Measurements from ENCODE around the gene ZC3H12A. TPM values are rescaled to one million over a fixed set of nuclear protein-coding genes. Genes with fewer than 3 reads are reported as not detected.
A peak's percentile ranks its signal among the peaks of the same experiment; 100 is the strongest.

Gene ZC3H12A
- polyA plus RNA-seq, 2 of the 4 experiments (the other 2 are of a cell fraction), result 16.3 to 23.1 TPM

DNA sequence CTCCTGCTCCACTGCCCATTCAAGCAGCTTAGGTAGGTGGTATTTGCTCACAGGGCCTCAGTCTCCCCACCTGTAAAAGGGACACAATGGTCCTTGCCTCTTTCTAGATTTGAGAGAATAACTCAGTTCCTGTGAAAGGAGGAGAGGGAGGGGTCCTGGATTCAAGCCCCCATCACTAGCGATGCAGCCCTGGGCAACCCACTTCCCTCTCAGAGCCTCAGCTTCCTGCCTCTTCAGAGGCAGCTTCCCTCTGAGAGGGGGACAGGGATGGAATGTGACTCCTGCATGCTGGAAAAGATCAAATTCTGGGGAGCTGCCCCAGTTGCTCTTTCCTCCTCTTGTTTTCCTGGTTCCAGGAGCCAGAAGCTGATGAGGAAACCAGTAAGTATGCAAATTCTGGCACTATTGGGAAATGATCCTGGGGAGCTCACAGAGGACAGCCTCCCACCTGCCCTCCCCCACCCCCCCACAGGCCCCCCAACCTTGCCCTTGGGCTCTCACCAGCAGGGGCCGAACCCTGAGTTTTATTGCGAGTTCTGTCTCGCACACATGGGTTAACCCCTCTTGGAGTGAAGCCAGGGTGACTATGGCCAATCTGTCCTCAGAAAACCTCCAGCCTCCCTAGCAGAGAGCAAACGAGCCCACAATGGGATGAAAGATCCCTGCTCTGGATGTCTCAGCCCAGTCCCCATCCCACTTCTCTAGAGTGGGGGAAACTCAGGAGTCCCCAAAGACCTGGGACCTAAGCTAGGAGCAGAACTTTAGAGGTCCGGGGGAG lies 11.7 kb downstream of the ZC3H12A start:
- CTCF ChIA-PET, result interaction anchor here (0.6 to 11.2 kb wide), 15 partner anchors 11 to 197 kb away, joined by 3 to 208 read pairs (median 11); partner anchors contain the start of genes MEAF6 and ZC3H12A
- Histone ChIP-seq H3K4me3 (no peak overlapping the region), H3K9me3 (no peaks in the 10 kb centered on the region), H3K4me2 (peak overlapping the region; percentile 49), H3K27ac (peak overlapping the region; percentile 90 to 100), H3K4me1 (peaks cover 66% of the 10 kb centered on the region)
- peak in 1 of 2 experiments; percentile 19 for DNase-seq (ENCODE audit: low read depth in 1 of 2, low spot score in 1 of 2)
- FAIRE-seq, result no peak
- POLR2A ChIA-PET, result interaction anchor here (0.8 to 2.7 kb wide), 4 partner anchors 9 to 31 kb away, joined by 3 to 20 read pairs (median 5); partner anchors contain the start of gene ZC3H12A
- TF ChIP-seq, protein P1, sequence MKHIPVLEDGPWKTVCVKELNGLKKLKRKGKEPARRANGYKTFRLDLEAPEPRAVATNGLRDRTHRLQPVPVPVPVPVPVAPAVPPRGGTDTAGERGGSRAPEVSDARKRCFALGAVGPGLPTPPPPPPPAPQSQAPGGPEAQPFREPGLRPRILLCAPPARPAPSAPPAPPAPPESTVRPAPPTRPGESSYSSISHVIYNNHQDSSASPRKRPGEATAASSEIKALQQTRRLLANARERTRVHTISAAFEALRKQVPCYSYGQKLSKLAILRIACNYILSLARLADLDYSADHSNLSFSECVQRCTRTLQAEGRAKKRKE (CRISPR knock-in tag; IDR thresholded peaks at IDR 0.05; ENCODE audit: low read depth), result no peak
- TF ChIP-seq KDM1A (IDR thresholded peaks at IDR 0.05; ENCODE audit: low read depth) (no peak), CHD4 (IDR thresholded peaks at IDR 0.05; ENCODE audit: borderline replicate concordance) (no peak), FOSB (CRISPR knock-in tag; IDR thresholded peaks at IDR 0.05) (no peak), CBX8 (IDR thresholded peaks at IDR 0.05) (no peak), ESRRA (IDR thresholded peaks at IDR 0.05; ENCODE audit: borderline replicate concordance, low read length) (no peak), RFX5 (IDR thresholded peaks at IDR 0.05) (no peak), HOXA7 (CRISPR knock-in tag; IDR thresholded peaks at IDR 0.05) (no peak), ZFP36 (IDR thresholded peaks at IDR 0.05; ENCODE audit: borderline replicate concordance, partially characterized antibody) (no peak), ZNF302 (CRISPR knock-in tag; IDR thresholded peaks at IDR 0.05) (no peak)
- TF ChIP-seq, protein P2, sequence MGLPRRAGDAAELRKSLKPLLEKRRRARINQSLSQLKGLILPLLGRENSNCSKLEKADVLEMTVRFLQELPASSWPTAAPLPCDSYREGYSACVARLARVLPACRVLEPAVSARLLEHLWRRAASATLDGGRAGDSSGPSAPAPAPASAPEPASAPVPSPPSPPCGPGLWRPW (IDR thresholded peaks at IDR 0.05), result no peak
- TF ChIP-seq, protein P3, sequence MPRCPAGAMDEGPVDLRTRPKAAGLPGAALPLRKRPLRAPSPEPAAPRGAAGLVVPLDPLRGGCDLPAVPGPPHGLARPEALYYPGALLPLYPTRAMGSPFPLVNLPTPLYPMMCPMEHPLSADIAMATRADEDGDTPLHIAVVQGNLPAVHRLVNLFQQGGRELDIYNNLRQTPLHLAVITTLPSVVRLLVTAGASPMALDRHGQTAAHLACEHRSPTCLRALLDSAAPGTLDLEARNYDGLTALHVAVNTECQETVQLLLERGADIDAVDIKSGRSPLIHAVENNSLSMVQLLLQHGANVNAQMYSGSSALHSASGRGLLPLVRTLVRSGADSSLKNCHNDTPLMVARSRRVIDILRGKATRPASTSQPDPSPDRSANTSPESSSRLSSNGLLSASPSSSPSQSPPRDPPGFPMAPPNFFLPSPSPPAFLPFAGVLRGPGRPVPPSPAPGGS (IDR thresholded peaks at IDR 0.05), result no peak
- 79% methylated on average over 4 of the region's 6 CpGs for WGBS (ENCODE audit: missing lambda C conversion rate)
- ATAC-seq, result peak; percentile 11 to 12; a peak in 5 of 6 replicates

DNA sequence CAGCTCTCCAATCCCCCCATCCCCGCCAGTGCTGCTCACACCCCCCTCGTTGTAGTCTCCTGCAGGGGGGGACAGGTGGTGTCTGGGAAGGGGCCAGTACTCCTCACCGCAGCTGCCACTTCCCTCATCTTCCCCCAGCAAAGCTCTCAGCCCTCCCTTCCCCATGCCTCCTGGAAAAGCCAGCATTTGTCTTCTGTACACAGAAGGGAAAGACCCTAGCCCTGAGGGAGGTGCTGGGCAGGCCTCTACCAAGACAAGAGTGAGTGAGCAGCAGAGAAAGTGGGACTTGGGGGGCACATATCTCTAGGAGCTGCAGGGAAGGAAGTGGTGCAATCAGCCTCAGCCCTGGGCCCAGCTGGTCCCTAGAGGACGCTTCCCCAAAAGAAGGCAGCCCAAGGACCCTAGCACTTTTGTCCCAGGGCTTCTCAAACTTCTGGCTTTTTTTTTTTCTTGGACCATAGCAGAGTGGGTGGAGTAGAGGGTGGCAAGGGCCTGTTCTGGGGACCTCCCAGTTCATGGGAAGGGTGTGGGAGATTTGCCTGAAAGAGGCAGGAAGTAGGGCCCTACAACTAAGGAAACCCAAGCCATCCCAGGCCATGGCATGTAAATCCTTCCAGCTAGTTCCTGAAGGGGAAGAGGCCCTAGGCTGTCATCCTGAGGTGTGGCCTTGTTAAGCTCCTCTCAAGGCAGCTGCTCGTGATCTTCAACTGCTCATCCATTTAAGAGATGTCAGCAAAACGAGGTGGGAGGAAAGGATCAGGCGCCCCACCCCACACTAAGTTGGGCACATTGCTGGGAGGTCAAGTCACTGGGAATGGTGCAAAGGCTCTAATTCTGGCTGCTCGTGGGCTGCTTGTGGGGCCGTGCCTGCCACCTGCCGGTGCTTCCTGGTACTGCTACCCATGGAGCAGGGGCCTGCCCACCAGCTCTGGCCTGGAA lies 12.6 kb downstream of the ZC3H12A start:
- peak overlapping the region; percentile 49 for H3K4me2 ChIP-seq
- DNase-seq (ENCODE audit: low read depth in 1 of 2, low spot score in 1 of 2), result peak; percentile 69 to 79
- ATAC-seq, result peak; percentile 44 to 67
- H3K4me1 ChIP-seq, result peaks cover 57% of the 10 kb centered on the region
- CTCF ChIA-PET, result interaction anchor here (0.5 to 11.2 kb wide), 25 partner anchors 12 to 214 kb away, joined by 3 to 208 read pairs (median 5); partner anchors contain the start of genes CDCA8, MEAF6 and ZC3H12A
- H3K4me3 ChIP-seq, result no peak overlapping the region
- H3K27ac ChIP-seq, result peak overlapping the region; percentile 90 to 100
- WGBS (ENCODE audit: missing lambda C conversion rate), result 8% methylated on average over 7 of the region's 10 CpGs
- POLR2A ChIA-PET, result interaction anchor here (0.9 to 2.7 kb wide), 7 partner anchors 8 to 32 kb away, joined by 3 to 20 read pairs (median 4); partner anchors contain the start of genes MEAF6 and ZC3H12A
- no peak for FAIRE-seq
- no peaks in the 10 kb centered on the region for H3K9me3 ChIP-seq
- TF ChIP-seq PHF8 (IDR thresholded peaks at IDR 0.05; ENCODE audit: borderline replicate concordance, low read depth) (no peak), JUN (IDR thresholded peaks at IDR 0.05) (no peak), EHF (CRISPR knock-in tag; IDR thresholded peaks at IDR 0.05) (no peak), POLR2AphosphoS2 (conservative IDR thresholded peaks at IDR 0.05; ENCODE audit: low read length) (no peak), KDM5A (IDR thresholded peaks at IDR 0.05) (no peak), TP53 (CRISPR knock-in tag; IDR thresholded peaks at IDR 0.05) (no peak), NPAS2 (CRISPR knock-in tag; IDR thresholded peaks at IDR 0.05; ENCODE audit: borderline replicate concordance) (no peak), HOXB5 (CRISPR knock-in tag; IDR thresholded peaks at IDR 0.05) (no peak), CHD2 (IDR thresholded peaks at IDR 0.05; ENCODE audit: low read length, partially characterized antibody) (no peak), HEYL (CRISPR knock-in tag; IDR thresholded peaks at IDR 0.05) (no peak), SMC3 (IDR thresholded peaks at IDR 0.05) (peak; percentile 91), FOSL2 (IDR thresholded peaks at IDR 0.05) (no peak), FOSL2 (CRISPR knock-in tag; IDR thresholded peaks at IDR 0.05) (peak; percentile 2; the same call in 1 of the 2 replicates), BHLHE40 (IDR thresholded peaks at IDR 0.05; ENCODE audit: low read depth, low read length) (no peak), ZNF302 (CRISPR knock-in tag; IDR thresholded peaks at IDR 0.05) (no peak), MAFK (IDR thresholded peaks at IDR 0.05; ENCODE audit: partially characterized antibody) (peak; percentile 83), HOXB13 (CRISPR knock-in tag; IDR thresholded peaks at IDR 0.05; ENCODE audit: low read depth) (no peak)
- TF ChIP-seq, protein P4, sequence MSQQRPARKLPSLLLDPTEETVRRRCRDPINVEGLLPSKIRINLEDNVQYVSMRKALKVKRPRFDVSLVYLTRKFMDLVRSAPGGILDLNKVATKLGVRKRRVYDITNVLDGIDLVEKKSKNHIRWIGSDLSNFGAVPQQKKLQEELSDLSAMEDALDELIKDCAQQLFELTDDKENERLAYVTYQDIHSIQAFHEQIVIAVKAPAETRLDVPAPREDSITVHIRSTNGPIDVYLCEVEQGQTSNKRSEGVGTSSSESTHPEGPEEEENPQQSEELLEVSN (IDR thresholded peaks at IDR 0.05; ENCODE audit: borderline replicate concordance, low read depth), result no peak
- TF ChIP-seq, protein P3 (IDR thresholded peaks at IDR 0.05), result no peak
- TF ChIP-seq, protein P5, sequence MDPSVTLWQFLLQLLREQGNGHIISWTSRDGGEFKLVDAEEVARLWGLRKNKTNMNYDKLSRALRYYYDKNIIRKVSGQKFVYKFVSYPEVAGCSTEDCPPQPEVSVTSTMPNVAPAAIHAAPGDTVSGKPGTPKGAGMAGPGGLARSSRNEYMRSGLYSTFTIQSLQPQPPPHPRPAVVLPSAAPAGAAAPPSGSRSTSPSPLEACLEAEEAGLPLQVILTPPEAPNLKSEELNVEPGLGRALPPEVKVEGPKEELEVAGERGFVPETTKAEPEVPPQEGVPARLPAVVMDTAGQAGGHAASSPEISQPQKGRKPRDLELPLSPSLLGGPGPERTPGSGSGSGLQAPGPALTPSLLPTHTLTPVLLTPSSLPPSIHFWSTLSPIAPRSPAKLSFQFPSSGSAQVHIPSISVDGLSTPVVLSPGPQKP (IDR thresholded peaks at IDR 0.05; ENCODE audit: low read depth, low read length), result no peak
